Stimulated activated CD4-positive, alpha-beta T cell treated with anti-CD3 and anti-CD28 coated beads, Interleukin-15, amount 100 ng/mL, for 48 hours (primary cell): Measurements from ENCODE around the gene PTPRM.

Experiments used
- DNase-seq, 2 donors: peaks; one replicate each; pipeline ENCODE4 v3.0.0-alpha.2; 2020; ENCODE audit warnings: low read depth in 2 of 2

The PTPRM gene

GRCh38 chr18:8361941-8362471 is 794.9 kb downstream of the PTPRM start:
- DNase-seq = no peak

- DNase-seq = no peak
These were observed 795.7 kb downstream of the PTPRM start for GRCh38 chr18:8362863-8363262.

DNA sequence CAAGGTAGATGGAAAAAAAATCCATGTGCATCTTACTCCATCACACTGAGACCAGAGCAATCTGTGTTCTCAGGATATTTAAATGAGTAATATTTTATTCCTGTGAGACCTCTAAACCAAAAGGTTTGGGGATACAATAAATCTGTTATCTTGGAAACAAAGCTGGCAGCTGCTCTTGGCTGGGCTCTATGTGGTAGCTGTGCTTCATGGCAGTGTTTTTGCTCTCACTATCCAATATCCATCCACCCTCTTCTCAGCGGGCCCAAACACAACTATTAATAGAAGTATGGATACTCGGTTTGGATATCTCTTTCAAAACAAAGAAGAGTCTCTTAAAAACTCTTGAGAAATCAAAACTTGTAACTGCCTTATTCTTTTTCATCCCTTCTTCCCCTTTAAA is 797.3 kb downstream of the PTPRM start:
- DNase-seq = no peak

DNA sequence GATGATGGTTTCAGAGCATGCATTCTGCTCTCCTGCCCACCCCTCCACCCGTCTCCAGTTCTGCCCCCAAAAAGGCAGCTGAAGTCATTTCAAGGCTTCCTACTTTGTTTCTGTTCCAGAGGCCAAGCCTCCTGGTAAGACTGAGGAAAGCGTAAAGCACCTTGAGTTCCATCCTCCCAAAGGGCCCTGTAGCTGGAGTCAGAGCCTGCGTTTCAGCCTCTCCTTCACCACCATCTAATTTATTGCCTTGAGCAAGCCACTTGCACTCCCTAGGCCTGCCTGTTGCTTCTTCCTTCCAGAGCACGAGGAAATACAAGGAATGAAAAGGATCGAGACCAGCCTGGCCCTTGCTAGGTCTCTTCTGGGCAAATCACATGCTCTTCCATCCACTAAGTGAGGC is 797.9 kb downstream of the PTPRM start:
- DNase-seq = no peak

GRCh38 chr18:8365528-8365927 is 798.4 kb downstream of the PTPRM start:
- no peak for DNase-seq

DNA sequence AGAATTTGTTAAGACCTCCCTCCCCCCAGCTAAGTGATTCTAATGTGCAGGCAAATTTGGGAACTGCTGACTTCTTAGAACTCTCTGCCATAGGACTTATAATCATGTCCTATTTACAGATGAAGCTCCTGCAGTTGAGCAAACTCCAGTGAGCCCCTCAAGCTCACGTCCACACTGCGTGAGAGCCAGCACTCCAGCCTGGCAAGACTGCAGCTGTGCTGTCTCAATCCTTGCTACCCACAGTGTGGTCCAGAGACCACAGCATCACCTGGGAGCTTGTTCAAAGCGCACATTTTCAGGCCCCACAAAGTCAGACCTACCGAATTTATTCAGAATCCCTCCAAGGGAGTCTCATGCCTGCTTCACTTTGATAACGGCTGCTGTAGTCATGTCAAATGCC is 799.0 kb downstream of the PTPRM start:
- DNase-seq = no peak

DNA sequence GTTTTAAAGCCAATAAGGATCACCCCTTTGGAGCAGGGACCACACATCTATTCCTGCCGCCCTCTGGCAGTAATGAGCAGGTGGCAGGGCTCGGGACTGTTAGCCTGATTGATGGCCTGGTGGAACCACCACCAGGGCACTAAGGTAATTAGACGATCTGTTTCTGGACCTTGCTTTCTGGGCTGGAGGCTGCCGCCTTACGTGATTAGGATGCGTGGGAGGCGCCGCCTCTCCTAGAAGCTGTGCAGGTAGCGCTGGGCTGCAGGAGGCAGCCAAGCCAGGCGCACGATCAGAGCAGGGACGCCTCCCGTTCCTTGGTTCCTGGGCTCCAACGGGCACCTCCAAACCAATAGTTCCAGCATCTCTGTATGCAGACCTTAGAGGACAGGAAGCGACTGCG is 799.5 kb downstream of the PTPRM start:
- no peak for DNase-seq

- peak in 1 of 2 donors; percentile 7 for DNase-seq
These were observed 800.3 kb downstream of the PTPRM start for GRCh38 chr18:8367217-8367988.

- no peak for DNase-seq
These were observed 801.5 kb downstream of the PTPRM start for GRCh38 chr18:8368512-8369217.

- no peak for DNase-seq
These were observed 806.4 kb downstream of the PTPRM start for GRCh38 chr18:8373486-8373885.

- DNase-seq = no peak
These were observed 807.6 kb downstream of the PTPRM start for GRCh38 chr18:8374676-8375075.

DNA sequence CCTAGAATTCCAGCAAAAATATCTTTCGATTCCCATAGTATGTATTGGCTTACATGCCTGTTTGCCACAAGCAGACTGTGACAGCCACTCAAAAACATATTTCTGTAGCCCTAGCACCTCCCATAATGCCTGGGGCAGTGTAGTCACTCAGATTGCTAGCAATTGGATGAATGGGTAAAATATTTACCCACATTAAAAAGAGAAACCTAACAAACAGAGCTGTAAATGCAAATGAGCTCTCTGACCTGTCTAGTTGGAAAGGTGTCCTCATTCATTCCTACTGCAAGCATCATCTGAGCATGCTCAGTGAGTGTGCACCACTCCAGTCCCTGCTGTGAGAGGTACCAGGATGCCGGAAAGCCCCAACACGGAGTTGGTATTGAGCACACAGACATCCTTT is 808.1 kb downstream of the PTPRM start:
- no peak for DNase-seq

DNA sequence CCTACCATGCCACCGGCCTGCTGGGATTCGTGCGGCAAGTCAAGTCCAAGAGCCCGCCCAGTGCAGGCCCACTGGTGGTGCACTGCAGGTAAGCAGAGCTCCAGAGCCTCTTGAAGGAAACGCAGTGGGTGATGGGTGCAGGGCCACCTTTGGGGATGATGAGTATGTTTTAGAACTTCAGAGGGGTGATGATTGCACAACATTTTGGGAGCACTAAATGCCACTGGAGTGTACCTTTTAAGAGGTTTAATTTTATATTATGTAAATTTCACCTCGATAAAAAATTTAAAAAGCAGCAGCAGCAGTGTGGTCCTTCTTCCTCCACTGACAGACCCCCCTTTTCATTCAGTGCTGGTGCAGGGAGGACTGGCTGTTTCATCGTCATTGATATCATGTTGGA is 809.0 kb downstream of the PTPRM start:
- DNase-seq = no peak

DNA sequence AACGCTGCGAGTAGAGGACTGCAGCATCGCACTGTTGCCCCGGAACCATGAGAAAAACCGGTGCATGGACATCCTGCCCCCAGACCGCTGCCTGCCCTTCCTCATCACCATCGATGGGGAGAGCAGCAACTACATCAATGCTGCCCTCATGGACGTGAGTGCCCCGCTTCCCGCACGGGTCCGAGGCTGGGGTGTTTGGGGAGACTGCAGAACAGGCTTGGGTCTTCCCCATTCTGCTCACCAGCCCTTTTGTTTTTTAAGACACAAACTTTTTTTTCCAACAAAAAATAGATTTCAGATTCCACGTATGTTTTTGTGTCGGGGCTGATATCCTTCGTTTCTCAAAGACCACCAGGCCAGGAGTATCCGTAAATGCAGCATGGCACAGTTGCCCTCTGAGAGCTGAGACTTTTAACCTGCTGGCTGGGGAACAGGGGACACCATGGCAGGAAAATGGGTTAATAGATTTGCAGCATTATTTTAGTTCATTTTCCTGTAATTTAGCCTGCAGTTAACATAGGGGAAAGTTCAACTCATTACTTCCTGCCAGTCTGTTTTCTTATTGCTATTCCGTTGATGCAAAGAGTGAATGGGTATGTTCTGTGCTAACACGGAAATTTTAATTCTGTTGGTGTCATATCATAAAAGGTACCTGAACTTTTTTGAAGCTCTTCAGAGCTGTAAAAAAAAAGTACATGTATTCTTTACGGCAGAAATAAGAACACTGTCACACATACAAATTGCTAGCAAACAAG is 812.2 kb downstream of the PTPRM start:
- no peak for DNase-seq

DNA sequence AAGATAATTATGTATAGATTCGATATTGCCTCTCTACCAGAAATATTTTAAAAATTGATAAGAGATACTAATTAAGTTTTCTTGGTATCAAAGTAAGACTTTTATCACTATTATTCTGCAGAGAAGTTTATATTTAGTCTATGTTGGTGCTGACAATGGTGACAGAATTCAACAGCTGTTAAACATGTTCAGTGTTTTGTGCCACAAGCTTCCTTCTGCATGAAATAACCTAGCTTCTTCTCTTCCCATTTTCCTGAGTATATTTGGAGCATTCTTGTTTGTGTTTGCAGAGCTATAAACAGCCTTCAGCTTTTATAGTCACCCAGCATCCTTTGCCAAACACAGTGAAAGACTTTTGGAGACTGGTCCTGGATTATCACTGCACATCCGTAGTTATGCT is 812.9 kb downstream of the PTPRM start:
- no peak for DNase-seq

- no peak for DNase-seq
These were observed 813.8 kb downstream of the PTPRM start for GRCh38 chr18:8380926-8381325.

DNA sequence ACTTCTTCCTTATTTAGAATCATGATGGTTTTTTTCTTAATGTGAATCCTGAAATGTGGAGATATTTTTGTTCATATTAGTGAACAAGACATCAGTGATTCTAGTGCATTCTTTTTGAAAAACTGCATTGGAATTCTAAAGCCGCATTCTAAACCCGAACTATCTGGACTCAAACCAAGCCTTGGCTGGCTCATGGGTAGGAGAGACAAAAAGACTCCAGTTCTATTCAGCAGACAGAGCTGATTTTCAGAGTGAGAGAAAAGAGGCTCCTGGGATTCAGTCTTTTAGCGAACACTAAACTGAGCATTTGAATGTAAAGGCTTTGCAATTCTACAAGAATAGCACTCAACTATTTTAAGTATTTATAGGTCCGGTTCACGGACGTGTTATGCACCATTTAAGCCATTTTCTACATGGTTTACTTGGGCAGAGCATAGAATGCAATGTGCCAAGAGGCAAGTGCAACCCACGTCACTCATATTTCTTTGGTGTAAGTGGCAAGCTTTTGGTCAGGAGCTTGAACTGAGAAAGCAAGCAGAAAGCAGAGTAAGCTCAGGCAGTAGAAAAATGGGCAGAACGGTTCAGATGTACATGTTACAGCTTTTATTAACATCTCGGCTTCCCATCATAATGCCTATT is 814.8 kb downstream of the PTPRM start:
- no peak for DNase-seq

DNA sequence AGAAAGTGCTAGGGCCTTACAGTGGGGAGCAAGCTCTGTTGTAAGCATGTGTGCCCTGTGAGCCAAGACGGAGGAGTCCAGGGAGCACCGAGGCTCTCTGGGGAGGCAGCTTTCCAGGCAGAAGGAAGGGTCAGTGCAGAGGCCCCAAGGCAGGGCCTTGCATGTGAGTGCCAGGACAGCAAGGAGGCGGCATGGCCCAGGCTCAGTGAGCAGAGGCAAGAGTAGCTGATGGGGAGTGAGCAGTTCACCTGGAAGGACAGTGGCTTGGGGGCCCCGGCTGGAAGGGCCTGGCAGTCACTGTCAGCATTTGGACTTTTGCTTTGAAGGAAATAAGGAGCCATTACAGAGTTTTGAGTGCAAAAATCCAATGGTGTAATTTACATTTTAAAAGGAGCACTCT is 818.3 kb downstream of the PTPRM start:
- DNase-seq = no peak

GRCh38 chr18:8386669-8387380 is 819.7 kb downstream of the PTPRM start:
- DNase-seq = no peak

GRCh38 chr18:8389391-8390340 is 822.5 kb downstream of the PTPRM start:
- peak; percentile 3 to 31 for DNase-seq
